Keratinocyte (primary cell): ENCODE measurements around the gene MSS51. TPM values are rescaled to one million over a fixed set of nuclear protein-coding genes. Genes with fewer than 3 reads are reported as not detected.

Experiments used
- DNase-seq: peaks from one replicate; pipeline ENCODE4 v3.0.0-alpha.2; 2011; ENCODE audit warnings: low read depth, missing footprints, low spot score
- FAIRE-seq: peaks from 2 replicates; lab custom pipeline; 2011; peaks lifted over from hg19 to GRCh38; lab: Jason Lieb, UNC
- H2AFZ ChIP-seq: 2 replicates; pipeline ENCODE4 v1.6.0; 2012; ENCODE audit warnings: low read length, control low read depth, inconsistent platforms; ENCODE audit not compliant: control insufficient read depth
- H3K27ac ChIP-seq: 2 replicates; pipeline ENCODE4 v1.5.1; 2011; ENCODE audit warnings: low read length; ENCODE audit not compliant: control insufficient read depth, insufficient read depth
- H3K27me3 ChIP-seq: 3 replicates; pipeline ENCODE4 v1.6.0; 2011; ENCODE audit warnings: low read length; ENCODE audit not compliant: control insufficient read depth, insufficient read depth; ENCODE audit errors: extremely low read depth
- H3K36me3 ChIP-seq, 2 experiments: 2 replicates in 1 of 2; 3 replicates in 1 of 2; pipeline ENCODE4 v1.5.1; 2011; ENCODE audit warnings: low read length in 2 of 2, mild to moderate bottlenecking in 1 of 2; ENCODE audit not compliant: control insufficient read depth in 2 of 2, insufficient read depth in 2 of 2; ENCODE audit errors: extremely low read depth in 1 of 2
- H3K4me1 ChIP-seq: 3 replicates; pipeline ENCODE4 v1.5.1; 2011; ENCODE audit warnings: low read length; ENCODE audit not compliant: control insufficient read depth, insufficient read depth; ENCODE audit errors: extremely low read depth
- H3K4me2 ChIP-seq: 3 replicates; pipeline ENCODE4 v1.6.0; 2011; ENCODE audit warnings: low read depth, low read length; ENCODE audit not compliant: control insufficient read depth, insufficient read depth; ENCODE audit errors: extremely low read depth
- H3K4me3 ChIP-seq, 3 experiments: fragments of 200-600 bp in 1 of 3; sonication (generic) in 1 of 3; 2 replicates in 2 of 3; 3 replicates in 1 of 3; pipeline ENCODE4 v1.5.1; 2011 to 2016; ENCODE audit warnings: low read length in 3 of 3, mild to moderate bottlenecking in 3 of 3, control low read depth in 2 of 3, inconsistent platforms in 1 of 3, low read depth in 1 of 3, mixed read lengths in 1 of 3, mixed run types in 1 of 3, moderate library complexity in 1 of 3; ENCODE audit not compliant: control insufficient read depth in 2 of 3, insufficient read depth in 2 of 3; ENCODE audit errors: extremely low read depth in 1 of 3
- H3K79me2 ChIP-seq: 2 replicates; pipeline ENCODE4 v1.6.0; 2012; ENCODE audit warnings: low read length; ENCODE audit not compliant: control insufficient read depth, insufficient read depth
- H3K9ac ChIP-seq: 3 replicates; pipeline ENCODE4 v1.6.0; 2011; ENCODE audit warnings: low read length; ENCODE audit not compliant: control insufficient read depth, insufficient read depth; ENCODE audit errors: extremely low read depth
- H3K9me1 ChIP-seq: 3 replicates; pipeline ENCODE4 v1.6.0; 2011; ENCODE audit warnings: low read length; ENCODE audit not compliant: control insufficient read depth, insufficient read depth; ENCODE audit errors: extremely low read depth
- H3K9me3 ChIP-seq: 2 replicates; pipeline ENCODE4 v1.5.1; 2012; ENCODE audit warnings: low read depth, low read length; ENCODE audit not compliant: control insufficient read depth
- H4K20me1 ChIP-seq: 3 replicates; pipeline ENCODE4 v1.6.0; 2011; ENCODE audit warnings: low read length; ENCODE audit not compliant: control insufficient read depth, insufficient read depth; ENCODE audit errors: extremely low read depth
- CTCF ChIP-seq, 3 experiments: IDR thresholded peaks in 1 of 3; conservative IDR thresholded peaks in 1 of 3; optimal IDR thresholded peaks in 1 of 3; 2 replicates in 2 of 3; 3 replicates in 1 of 3; pipeline versions ENCODE3 to v1.5.1; 2011; ENCODE audit warnings: low read length in 3 of 3, mild to moderate bottlenecking in 3 of 3, moderate library complexity in 2 of 3, control low read depth in 1 of 3, inconsistent platforms in 1 of 3; ENCODE audit not compliant: insufficient read depth in 2 of 3; ENCODE audit errors: extremely low read depth in 1 of 3
- EZH2 ChIP-seq: IDR thresholded peaks from one replicate; pipeline ENCODE4 v1.6.1; 2012; ENCODE audit warnings: inconsistent platforms, mild to moderate bottlenecking, low read length, moderate library complexity
- dilution Hi-C: fragments of 300-500 bp; cut with MboI; formaldehyde crosslinking; loops from one replicate; pipeline ENCODE4 v1.7.0; 2020; ENCODE audit warnings: low sequenced_read_pairs; ENCODE audit not compliant: extremely low pct_ligation_motif_present
- polyA plus RNA-seq, 5 experiments: library from polyadenylated mRNA; depleted of rRNA in 3 of 5; stranded (reverse) in 3 of 5; stranded (forward) in 1 of 5; unstranded in 1 of 5; fragments of >200 nt; gene quantifications; 1 replicate in 1 of 5; 2 replicates in 3 of 5; 3 replicates in 1 of 5; pipeline versions ENCODE4 v1.2.1 to v1.2.3, GENCODE V29; 2011 to 2012; ENCODE audit warnings: missing spikeins in 2 of 5, low read depth in 1 of 5, low replicate concordance in 1 of 5

Gene MSS51
- polyA plus RNA-seq, 1 donor (not counting 4 experiments of a cell fraction or from before 2014, with no cell fraction given): 1.3 TPM

GRCh38 chr10:73426318-73426717 is 7.0 kb downstream of the MSS51 start:
- Histone ChIP-seq H4K20me1 (no peaks in the 10 kb centered on the region), H3K9me1 (peaks cover 3% of the 10 kb centered on the region), H3K9me3 (no peaks in the 10 kb centered on the region), H3K79me2 (no peaks in the 10 kb centered on the region), H3K27ac (no peak overlapping the region), H2AFZ (no peak overlapping the region), H3K27me3 (no peaks in the 10 kb centered on the region), H3K4me2 (no peak overlapping the region), H3K4me3 (no peak overlapping the region), H3K36me3 (peaks cover 11 to 17% of the 10 kb centered on the region in 2 experiments), H3K9ac (no peak overlapping the region), H3K4me1 (peaks cover 4% of the 10 kb centered on the region)
- no peak for TF ChIP-seq CTCF (optimal IDR thresholded peaks at IDR 0.05 in 1 of 3, IDR thresholded peaks at IDR 0.05 in 1 of 3, conservative IDR thresholded peaks at IDR 0.05 in 1 of 3; ENCODE audit: extremely low read depth in 1 of 3, insufficient read depth in 2 of 3, low read length in 3 of 3)
- no peak for TF ChIP-seq EZH2
- dilution Hi-C loops: no loop called here
- DNase-seq (no peak), FAIRE-seq (no peak)

GRCh38 chr10:73424478-73424877 is 8.9 kb downstream of the MSS51 start:
- H3K9me1 ChIP-seq: peaks cover 3% of the 10 kb centered on the region
- DNase-seq: no peak
- H3K4me3 ChIP-seq: no peak overlapping the region
- H3K27ac ChIP-seq: no peak overlapping the region
- H3K4me1 ChIP-seq: peaks cover 4% of the 10 kb centered on the region
- no peaks in the 10 kb centered on the region for H3K9me3 ChIP-seq
- no peaks in the 10 kb centered on the region for H4K20me1 ChIP-seq
- H3K79me2 ChIP-seq: no peaks in the 10 kb centered on the region
- H3K27me3 ChIP-seq: no peaks in the 10 kb centered on the region
- no peak for FAIRE-seq
- peaks cover 11 to 17% of the 10 kb centered on the region in 2 experiments for H3K36me3 ChIP-seq
- no peak overlapping the region for H2AFZ ChIP-seq
- no peak overlapping the region for H3K9ac ChIP-seq
- TF ChIP-seq CTCF (optimal IDR thresholded peaks at IDR 0.05 in 1 of 3, IDR thresholded peaks at IDR 0.05 in 1 of 3, conservative IDR thresholded peaks at IDR 0.05 in 1 of 3; ENCODE audit: extremely low read depth in 1 of 3, insufficient read depth in 2 of 3, low read length in 3 of 3) (no peak), EZH2 (no peak)
- dilution Hi-C loops: no loop called here
- no peak overlapping the region for H3K4me2 ChIP-seq
